Natural killer cell (primary cell): ENCODE results near the gene WDR38. TPM values are rescaled to one million over a fixed set of nuclear protein-coding genes. Genes with fewer than 3 reads are reported as not detected.

Source experiments
- ATAC-seq, 3 donors: fragments of 150-1000 bp in 2 of 3; fragments of 200-7000 bp in 1 of 3; cut with Tn5 transposase; 1 replicate in 1 of 3; 2 replicates in 2 of 3; pipeline ENCODE4 v1.10.0; 2021; ENCODE audit warnings: mild to moderate bottlenecking in 2 of 3, moderate library complexity in 2 of 3
- DNase-seq, 2 donors: peaks; one replicate each; pipeline versions ENCODE4 v3.0.0 to v3.0.0-alpha.2; 2013 to 2021; ENCODE audit warnings: mixed read lengths in 1 of 2
- H3K27ac ChIP-seq: one replicate; pipeline ENCODE4 v1.5.1; 2013; ENCODE audit warnings: mild to moderate bottlenecking, low read length
- H3K27me3 ChIP-seq: one replicate; pipeline ENCODE4 v1.6.1; 2013; ENCODE audit warnings: low read length; ENCODE audit not compliant: control insufficient read depth, insufficient read depth
- H3K36me3 ChIP-seq: one replicate; pipeline ENCODE4 v1.6.1; 2013; ENCODE audit warnings: low read length; ENCODE audit not compliant: control insufficient read depth, insufficient read depth
- H3K4me1 ChIP-seq: one replicate; pipeline ENCODE4 v1.6.1; 2013; ENCODE audit warnings: low read length; ENCODE audit not compliant: control insufficient read depth, insufficient read depth
- H3K4me3 ChIP-seq: one replicate; pipeline ENCODE4 v1.5.1; 2013; ENCODE audit warnings: low read length
- H3K9me3 ChIP-seq: one replicate; pipeline ENCODE4 v1.6.1; 2013; ENCODE audit warnings: low read length; ENCODE audit not compliant: control insufficient read depth, insufficient read depth
- H3K27ac Mint-ChIP-seq, 2 donors: one replicate each; pipeline ENCODE4 v1.8.0; 2022; ENCODE audit warnings: mild to moderate bottlenecking in 2 of 2, mixed read lengths in 2 of 2, moderate library complexity in 1 of 2
- H3K27me3 Mint-ChIP-seq, 2 donors: one replicate each; pipeline ENCODE4 v1.8.0; 2022; ENCODE audit warnings: low read depth in 2 of 2, mixed read lengths in 2 of 2
- H3K36me3 Mint-ChIP-seq: one replicate; pipeline ENCODE4 v1.8.0; 2022; ENCODE audit warnings: mixed read lengths
- H3K4me1 Mint-ChIP-seq, 2 donors: one replicate each; pipeline ENCODE4 v1.8.0; 2022; ENCODE audit warnings: mixed read lengths in 2 of 2
- H3K4me3 Mint-ChIP-seq: one replicate; pipeline ENCODE4 v1.8.0; 2022; ENCODE audit warnings: mild to moderate bottlenecking, moderate library complexity, mixed read lengths
- H3K9me3 Mint-ChIP-seq, 2 donors: one replicate each; pipeline ENCODE4 v1.8.0; 2022; ENCODE audit warnings: mixed read lengths in 2 of 2
- CTCF ChIP-seq: fragments of 200-600 bp; IDR thresholded peaks from one replicate; pipeline ENCODE4 v1.8.0; 2022; ENCODE audit warnings: antibody characterized with exemption
- WGBS: methylation state at CpG from one replicate; pipeline ENCODE4 v1.1.7; 2013; ENCODE audit warnings: missing lambda C conversion rate; ENCODE audit not compliant: insufficient coverage; 5-methylcytosine and 5-hydroxymethylcytosine counted together
- intact Hi-C: fragments of 100-400 bp; cut with micrococcal nuclease; formaldehyde crosslinking; loops from one replicate; pipeline ENCODE4 v1.14.2; 2022
- total RNA-seq, 4 donors: library from RNA; stranded (reverse); fragments of 120-200 nt in 1 of 4; gene quantifications; one replicate each; pipeline versions ENCODE4 v1.2.3 to v1.2.4, GENCODE V29; 2013 to 2022

Gene WDR38
- total RNA-seq, 3 donors from 2014 or later (not counting 1 experiment from before 2014, with no cell fraction given) = not detected

GRCh38 chr9:124899845-124900244 lies 46.6 kb downstream of the WDR38 start:
- H3K36me3 ChIP-seq = peaks cover 43% of the 10 kb centered on the region
- no peaks in the 10 kb centered on the region for H3K4me1 ChIP-seq
- intact Hi-C loops = loop anchor here (10.0 kb wide), 1 partner anchor 65 kb away; no protein-coding TSS in a partner anchor
- Mint-ChIP-seq H3K36me3 (peaks cover 8% of the 10 kb centered on the region), H3K9me3 (no peaks in the 10 kb centered on the region), H3K27ac (no peak overlapping the region), H3K4me3 (no peak overlapping the region), H3K27me3 (no peaks in the 10 kb centered on the region), H3K4me1 (peaks cover 3 to 10% of the 10 kb centered on the region in 2 donors)
- no peak overlapping the region for H3K4me3 ChIP-seq
- H3K27me3 ChIP-seq = no peaks in the 10 kb centered on the region
- no peak for ATAC-seq
- 94% methylated on average over 9 of the region's 9 CpGs for WGBS
- no peak for TF ChIP-seq CTCF
- DNase-seq = no peak
- H3K27ac ChIP-seq = no peak overlapping the region
- no peaks in the 10 kb centered on the region for H3K9me3 ChIP-seq

GRCh38 chr9:124906966-124907365 lies 53.7 kb downstream of the WDR38 start:
- 100% methylated on average over 1 of the region's 1 CpG for WGBS
- peaks cover 9% of the 10 kb centered on the region for H3K36me3 Mint-ChIP-seq

More at GRCh38 chr9:124906966-124907365, 53.7 kb downstream of the WDR38 start:
- no peaks in the 10 kb centered on the region for H3K4me1 ChIP-seq
- Mint-ChIP-seq H3K27me3 (no peaks in the 10 kb centered on the region), H3K9me3 (no peaks in the 10 kb centered on the region), H3K4me3 (no peak overlapping the region), H3K27ac (no peak overlapping the region), H3K4me1 (peaks cover 4 to 13% of the 10 kb centered on the region in 2 donors)
- H3K4me3 ChIP-seq = no peak overlapping the region
- TF ChIP-seq CTCF = no peak
- peaks cover 33% of the 10 kb centered on the region for H3K36me3 ChIP-seq
- intact Hi-C loops = no loop called here
- DNase-seq (no peak), ATAC-seq (no peak)
- H3K9me3 ChIP-seq = no peaks in the 10 kb centered on the region
- no peaks in the 10 kb centered on the region for H3K27me3 ChIP-seq
- H3K27ac ChIP-seq = no peak overlapping the region

Other genes starting within 250 kb of the WDR38 start
- gene NR6A1, start 82.1 kb upstream of the WDR38 start, total RNA-seq = under 1 TPM; 0.07 to 0.75 (median 0.49) TPM
- gene OLFML2A, start 76.3 kb upstream of the WDR38 start, total RNA-seq = not detected
- 100 to 1,000 TPM; 716 to 896 (median 795) TPM for gene RPL35, start 8.5 kb downstream of the WDR38 start, total RNA-seq
- 100 to 1,000 TPM; 131 to 169 (median 139) TPM for gene ARPC5L, start 8.7 kb downstream of the WDR38 start, total RNA-seq
- gene GOLGA1, start 87.6 kb downstream of the WDR38 start, total RNA-seq = 10 to 100 TPM; 21.5 to 32.4 (median 27.0) TPM